ENCODE data around the gene TRIM65. TPM values are rescaled to one million over a fixed set of nuclear protein-coding genes. Genes with fewer than 3 reads are reported as not detected.

The TRIM65 gene
- total and polyA plus RNA-seq, 2 of the 13 experiments (the other 11 are each of a cell fraction or from before 2014, with no cell fraction given), result 10.3 to 22.4 TPM

DNA sequence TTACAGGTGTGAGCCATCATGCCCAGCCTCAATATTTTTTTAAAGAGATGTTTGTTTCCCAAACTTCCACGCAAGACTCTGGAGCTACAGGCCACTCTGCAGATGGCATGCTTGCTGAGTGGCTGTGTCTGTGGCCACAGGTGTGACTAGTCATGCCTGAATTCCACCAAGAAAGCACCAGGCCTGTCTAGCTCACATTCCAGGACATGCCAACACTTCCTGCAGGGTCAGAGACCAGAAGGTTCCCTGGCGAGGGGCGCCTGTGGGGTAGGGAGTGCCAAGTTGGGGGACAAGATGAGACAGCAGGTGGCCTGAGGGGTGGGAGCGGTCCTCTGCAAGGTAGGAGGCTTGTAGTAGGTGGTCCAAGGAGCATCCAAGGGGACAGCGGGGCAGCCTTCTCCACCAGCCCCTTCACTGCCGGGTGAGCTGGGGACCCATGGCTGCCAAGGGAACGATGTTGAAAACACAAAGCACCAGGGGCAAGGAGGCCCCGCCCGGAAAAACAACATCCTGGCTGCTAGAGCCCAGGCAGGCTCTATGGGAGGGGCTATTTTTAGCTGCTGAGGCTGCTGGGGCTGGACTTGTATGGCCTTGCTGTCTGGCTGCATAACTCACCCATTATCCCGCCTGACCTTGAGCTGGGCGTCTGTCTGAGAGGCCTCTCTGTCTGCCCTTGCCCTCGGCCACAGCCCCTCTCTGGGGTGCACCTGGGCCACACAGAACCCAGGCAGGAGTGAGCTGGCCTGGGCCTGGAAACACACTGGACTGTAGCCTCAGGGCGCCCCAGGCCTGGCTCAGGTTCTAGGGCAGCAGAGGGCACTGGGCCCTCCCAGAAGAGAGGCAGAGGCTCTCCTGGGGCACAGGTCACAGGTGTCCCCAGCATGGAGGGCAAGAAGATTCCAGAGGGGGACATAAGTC, 24.1 kb downstream of the TRIM65 start (continued):
- TF ChIP-seq, protein P1, sequence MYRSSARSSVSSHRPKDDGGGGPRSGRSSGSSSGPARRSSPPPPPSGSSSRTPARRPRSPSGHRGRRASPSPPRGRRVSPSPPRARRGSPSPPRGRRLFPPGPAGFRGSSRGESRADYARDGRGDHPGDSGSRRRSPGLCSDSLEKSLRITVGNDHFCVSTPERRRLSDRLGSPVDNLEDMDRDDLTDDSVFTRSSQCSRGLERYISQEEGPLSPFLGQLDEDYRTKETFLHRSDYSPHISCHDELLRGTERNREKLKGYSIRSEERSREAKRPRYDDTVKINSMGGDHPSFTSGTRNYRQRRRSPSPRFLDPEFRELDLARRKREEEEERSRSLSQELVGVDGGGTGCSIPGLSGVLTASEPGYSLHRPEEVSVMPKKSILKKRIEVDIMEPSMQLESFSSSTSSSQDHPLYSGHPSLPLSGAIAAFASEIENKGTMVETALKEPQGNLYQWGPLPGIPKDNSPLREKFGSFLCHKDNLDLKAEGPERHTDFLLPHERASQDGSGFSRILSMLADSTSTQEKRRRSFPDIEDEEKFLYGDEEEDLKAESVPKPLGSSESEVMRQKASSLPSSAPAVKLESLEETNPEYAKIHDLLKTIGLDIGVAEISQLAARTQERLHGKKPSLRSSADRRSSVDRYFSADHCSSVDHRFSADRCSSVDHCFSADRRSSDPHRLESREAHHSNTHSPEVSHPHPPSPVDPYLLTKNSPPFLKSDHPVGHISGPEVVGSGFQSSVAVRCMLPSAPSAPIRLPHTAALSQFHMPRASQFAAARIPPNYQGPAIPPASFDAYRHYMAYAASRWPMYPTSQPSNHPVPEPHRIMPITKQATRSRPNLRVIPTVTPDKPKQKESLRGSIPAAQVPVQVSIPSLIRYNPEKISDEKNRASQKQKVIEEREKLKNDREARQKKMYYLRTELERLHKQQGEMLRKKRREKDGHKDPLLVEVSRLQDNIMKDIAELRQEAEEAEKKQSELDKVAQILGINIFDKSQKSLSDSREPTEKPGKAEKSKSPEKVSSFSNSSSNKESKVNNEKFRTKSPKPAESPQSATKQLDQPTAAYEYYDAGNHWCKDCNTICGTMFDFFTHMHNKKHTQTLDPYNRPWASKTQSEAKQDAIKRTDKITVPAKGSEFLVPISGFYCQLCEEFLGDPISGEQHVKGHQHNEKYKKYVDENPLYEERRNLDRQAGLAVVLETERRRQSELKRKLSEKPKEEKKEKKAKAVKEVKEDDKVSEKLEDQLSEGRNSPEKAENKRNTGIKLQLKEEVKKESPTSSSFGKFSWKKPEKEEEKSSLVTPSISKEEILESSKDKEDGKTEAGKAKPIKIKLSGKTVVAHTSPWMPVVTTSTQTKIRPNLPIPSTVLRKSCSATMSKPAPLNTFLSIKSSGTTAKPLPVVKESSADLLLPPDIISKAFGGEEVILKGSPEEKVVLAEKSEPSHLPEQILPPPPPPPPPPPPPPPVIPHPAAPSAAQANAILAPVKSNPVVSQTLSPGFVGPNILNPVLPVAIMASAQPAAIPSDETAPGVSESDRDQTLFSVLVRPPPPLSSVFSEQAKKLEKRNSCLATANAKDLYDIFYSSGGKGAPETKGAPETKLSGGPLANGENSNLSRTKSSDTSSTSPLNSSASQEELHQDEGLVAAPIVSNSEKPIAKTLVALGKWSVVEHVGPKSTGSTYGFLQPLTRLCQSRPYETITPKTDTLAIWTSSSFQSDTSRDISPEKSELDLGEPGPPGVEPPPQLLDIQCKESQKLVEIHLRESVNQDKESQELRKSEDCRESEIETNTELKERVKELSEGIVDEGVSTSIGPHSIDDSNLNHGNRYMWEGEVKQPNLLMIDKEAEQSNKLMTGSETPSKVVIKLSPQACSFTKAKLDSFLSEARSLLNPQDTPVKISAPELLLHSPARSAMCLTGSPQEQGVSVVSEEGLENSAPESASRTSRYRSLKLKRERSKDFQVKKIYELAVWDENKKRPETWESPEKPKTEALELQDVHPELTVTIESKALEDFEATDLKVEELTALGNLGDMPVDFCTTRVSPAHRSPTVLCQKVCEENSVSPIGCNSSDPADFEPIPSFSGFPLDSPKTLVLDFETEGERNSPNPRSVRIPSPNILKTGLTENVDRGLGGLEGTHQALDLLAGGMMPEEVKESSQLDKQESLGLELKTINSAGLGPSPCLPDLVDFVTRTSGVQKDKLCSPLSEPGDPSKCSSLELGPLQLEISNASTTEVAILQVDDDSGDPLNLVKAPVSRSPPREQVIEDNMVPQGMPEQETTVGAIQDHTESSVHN (CRISPR knock-in tag; IDR thresholded peaks at IDR 0.05), result 0 out of 2 replicates have a peak, but pooled peaks have one; percentile 63
- TF ChIP-seq ARID4A (CRISPR knock-in tag; IDR thresholded peaks at IDR 0.05; ENCODE audit: borderline replicate concordance) (peak; percentile 90; the same call in 1 of the 2 replicates), ETV5 (CRISPR knock-in tag; IDR thresholded peaks at IDR 0.05; ENCODE audit: borderline replicate concordance) (peak; percentile 91), TRAFD1 (CRISPR knock-in tag; IDR thresholded peaks at IDR 0.05; ENCODE audit: borderline replicate concordance) (0 out of 2 replicates have a peak, but pooled peaks have one; percentile 84), ZBTB34 (CRISPR knock-in tag; IDR thresholded peaks at IDR 0.05) (peak; percentile 92), ZEB1 (IDR thresholded peaks at IDR 0.05; ENCODE audit: insufficient replicate concordance, low read depth) (peak; percentile 88)
- TF ChIP-seq, protein P2, sequence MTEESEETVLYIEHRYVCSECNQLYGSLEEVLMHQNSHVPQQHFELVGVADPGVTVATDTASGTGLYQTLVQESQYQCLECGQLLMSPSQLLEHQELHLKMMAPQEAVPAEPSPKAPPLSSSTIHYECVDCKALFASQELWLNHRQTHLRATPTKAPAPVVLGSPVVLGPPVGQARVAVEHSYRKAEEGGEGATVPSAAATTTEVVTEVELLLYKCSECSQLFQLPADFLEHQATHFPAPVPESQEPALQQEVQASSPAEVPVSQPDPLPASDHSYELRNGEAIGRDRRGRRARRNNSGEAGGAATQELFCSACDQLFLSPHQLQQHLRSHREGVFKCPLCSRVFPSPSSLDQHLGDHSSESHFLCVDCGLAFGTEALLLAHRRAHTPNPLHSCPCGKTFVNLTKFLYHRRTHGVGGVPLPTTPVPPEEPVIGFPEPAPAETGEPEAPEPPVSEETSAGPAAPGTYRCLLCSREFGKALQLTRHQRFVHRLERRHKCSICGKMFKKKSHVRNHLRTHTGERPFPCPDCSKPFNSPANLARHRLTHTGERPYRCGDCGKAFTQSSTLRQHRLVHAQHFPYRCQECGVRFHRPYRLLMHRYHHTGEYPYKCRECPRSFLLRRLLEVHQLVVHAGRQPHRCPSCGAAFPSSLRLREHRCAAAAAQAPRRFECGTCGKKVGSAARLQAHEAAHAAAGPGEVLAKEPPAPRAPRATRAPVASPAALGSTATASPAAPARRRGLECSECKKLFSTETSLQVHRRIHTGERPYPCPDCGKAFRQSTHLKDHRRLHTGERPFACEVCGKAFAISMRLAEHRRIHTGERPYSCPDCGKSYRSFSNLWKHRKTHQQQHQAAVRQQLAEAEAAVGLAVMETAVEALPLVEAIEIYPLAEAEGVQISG (CRISPR knock-in tag; IDR thresholded peaks at IDR 0.05), result peak; percentile 92

All from HepG2 (cell line).